Sigmoid colon (tissue), 7 donors: ENCODE measurements around the gene ZNF48. TPM values are rescaled to one million over a fixed set of nuclear protein-coding genes. Genes with fewer than 3 reads are reported as not detected.

ENCODE experiments used
- DNase-seq: peaks from one replicate; pipeline ENCODE4 v3.0.0-alpha.2; 2019
- H3K27ac ChIP-seq, 4 donors: fragments of 200-600 bp; sonication (generic); one replicate each; pipeline ENCODE4 v1.5.1; 2016 to 2019; ENCODE audit warnings: mild to moderate bottlenecking in 1 of 4
- H3K27me3 ChIP-seq, 3 donors: fragments of 200-600 bp; sonication (generic); one replicate each; pipeline ENCODE4 v1.5.1; 2019; ENCODE audit warnings: mild to moderate bottlenecking in 1 of 3
- H3K36me3 ChIP-seq, 4 donors: fragments of 200-600 bp; sonication (generic); one replicate each; pipeline ENCODE4 v1.5.1; 2016 to 2019
- H3K4me1 ChIP-seq, 4 donors: fragments of 200-600 bp; sonication (generic); one replicate each; pipeline ENCODE4 v1.5.1; 2017 to 2019
- H3K4me3 ChIP-seq, 4 donors: fragments of 200-600 bp; sonication (generic); one replicate each; pipeline ENCODE4 v1.5.1; 2017 to 2019; ENCODE audit warnings: mild to moderate bottlenecking in 2 of 4, moderate library complexity in 1 of 4
- H3K9me3 ChIP-seq, 4 donors: fragments of 200-600 bp in 3 of 4; sonication (generic) in 3 of 4; one replicate each; pipeline versions ENCODE4 v1.5.1 to v1.6.1; 2013 to 2019
- EP300 ChIP-seq, 4 donors: sonication (generic); formaldehyde crosslinking; IDR thresholded peaks; one replicate each; pipeline ENCODE4 v1.6.1; 2017; ENCODE audit warnings: antibody characterized with exemption in 4 of 4
- POLR2A ChIP-seq, 2 donors: fragments of 450-650 bp; IDR thresholded peaks; one replicate each; pipeline ENCODE4 v1.6.1; 2016; ENCODE audit warnings: antibody characterized with exemption in 2 of 2, mild to moderate bottlenecking in 2 of 2, moderate library complexity in 2 of 2
- POLR2AphosphoS5 ChIP-seq, 4 donors: sonication (generic); formaldehyde crosslinking; IDR thresholded peaks; one replicate each; pipeline ENCODE4 v1.6.1; 2017; ENCODE audit warnings: antibody characterized with exemption in 4 of 4
- WGBS, 2 donors: extraction: QIAGEN DNeasy Blood & Tissue Kit; methylation state at CpG; one replicate each; pipeline ENCODE4 v1.1.7; 2013; 5-methylcytosine and 5-hydroxymethylcytosine counted together
- intact Hi-C: fragments of 100-400 bp; cut with DNase I; formaldehyde crosslinking; loops from one replicate; pipeline ENCODE4 v1.15.1; 2023
- polyA plus RNA-seq, 3 donors: library from polyadenylated mRNA; stranded (reverse); fragments of 200-250 nt; gene quantifications; one replicate each; pipeline ENCODE4 v1.2.3, GENCODE V29; 2013
- total RNA-seq, 4 donors: library from RNA; depleted of rRNA; stranded (reverse); fragments of >200 nt; gene quantifications; one replicate each; pipeline ENCODE4 v1.1.0, GENCODE V29; 2016
- TF ChIP-seq, protein P1 (sequence below), 4 experiments: fragments of 450-650 bp in 3 of 4; fragments of 200-600 bp in 1 of 4; IDR thresholded peaks; one replicate each; pipeline ENCODE4 v1.5.1; 2016 to 2019; ENCODE audit warnings: antibody characterized with exemption in 4 of 4, mild to moderate bottlenecking in 3 of 4, moderate library complexity in 2 of 4
- donor health status: healthy with polysubstance abuse.
- donor health status: Bipolar disorder and iron deficiency.
- donor health status: healthy.

Gene ZNF48
- total and polyA plus RNA-seq, 7 donors, result 2.4 to 12.8 (median 8.1) TPM

GRCh38 chr16:30378236-30379157, 16.7 kb upstream of the ZNF48 start:
- Histone ChIP-seq H3K4me1 (peaks cover 0 to 23% (median 20%) of the 10 kb centered on the region in 4 donors), H3K9me3 (no peaks in the 10 kb centered on the region), H3K27me3 (no peaks in the 10 kb centered on the region), H3K36me3 (no peaks in the 10 kb centered on the region), H3K27ac (peak overlapping the region; percentile 96 to 100 (median 98)), H3K4me3 (peak overlapping the region; percentile 51 to 80 (median 73))
- TF ChIP-seq, protein P1, sequence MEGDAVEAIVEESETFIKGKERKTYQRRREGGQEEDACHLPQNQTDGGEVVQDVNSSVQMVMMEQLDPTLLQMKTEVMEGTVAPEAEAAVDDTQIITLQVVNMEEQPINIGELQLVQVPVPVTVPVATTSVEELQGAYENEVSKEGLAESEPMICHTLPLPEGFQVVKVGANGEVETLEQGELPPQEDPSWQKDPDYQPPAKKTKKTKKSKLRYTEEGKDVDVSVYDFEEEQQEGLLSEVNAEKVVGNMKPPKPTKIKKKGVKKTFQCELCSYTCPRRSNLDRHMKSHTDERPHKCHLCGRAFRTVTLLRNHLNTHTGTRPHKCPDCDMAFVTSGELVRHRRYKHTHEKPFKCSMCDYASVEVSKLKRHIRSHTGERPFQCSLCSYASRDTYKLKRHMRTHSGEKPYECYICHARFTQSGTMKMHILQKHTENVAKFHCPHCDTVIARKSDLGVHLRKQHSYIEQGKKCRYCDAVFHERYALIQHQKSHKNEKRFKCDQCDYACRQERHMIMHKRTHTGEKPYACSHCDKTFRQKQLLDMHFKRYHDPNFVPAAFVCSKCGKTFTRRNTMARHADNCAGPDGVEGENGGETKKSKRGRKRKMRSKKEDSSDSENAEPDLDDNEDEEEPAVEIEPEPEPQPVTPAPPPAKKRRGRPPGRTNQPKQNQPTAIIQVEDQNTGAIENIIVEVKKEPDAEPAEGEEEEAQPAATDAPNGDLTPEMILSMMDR (IDR thresholded peaks at IDR 0.05), result peak in 1 of 4 experiments; percentile 16
- TF ChIP-seq POLR2A (IDR thresholded peaks at IDR 0.05), result peak; percentile 35 to 76
- no peak for TF ChIP-seq EP300 (IDR thresholded peaks at IDR 0.05)
- peak; percentile 83 to 93 (median 92) for TF ChIP-seq POLR2AphosphoS5 (IDR thresholded peaks at IDR 0.05)
- intact Hi-C loops, result loop anchor here (2.0 to 10.0 kb wide), 2 partner anchors 16 to 284 kb away; partner anchors contain the start of genes TBX6, YPEL3 and ZNF48
- WGBS, 2 donors, result 1% methylated on average over 67 of the region's 67 CpGs
- peak; percentile 100 for DNase-seq

- Histone ChIP-seq H3K36me3 (no peaks in the 10 kb centered on the region), H3K4me3 (peak overlapping the region; percentile 51 to 80 (median 73)), H3K27me3 (no peaks in the 10 kb centered on the region), H3K4me1 (peaks cover 0 to 23% (median 20%) of the 10 kb centered on the region in 4 donors), H3K9me3 (no peaks in the 10 kb centered on the region), H3K27ac (peak overlapping the region; percentile 96 to 100 (median 98))
- DNase-seq, result no peak
- TF ChIP-seq POLR2AphosphoS5 (IDR thresholded peaks at IDR 0.05), result no peak
- no peak for TF ChIP-seq POLR2A (IDR thresholded peaks at IDR 0.05)
- no peak for TF ChIP-seq EP300 (IDR thresholded peaks at IDR 0.05)
- 26 to 38% methylated on average over 27 of the region's 27 CpGs for WGBS, 2 donors
- intact Hi-C loops, result loop anchor here (2.0 to 10.0 kb wide), 2 partner anchors 16 to 284 kb away; partner anchors contain the start of genes TBX6, YPEL3 and ZNF48
These were observed 15.9 kb upstream of the ZNF48 start for GRCh38 chr16:30379158-30379783.

- intact Hi-C loops, result no loop called here
- H3K4me3 ChIP-seq, result no peak overlapping the region
- WGBS, 2 donors, result 85 to 96% methylated on average over 4 of the region's 4 CpGs
- H3K27me3 ChIP-seq, result no peaks in the 10 kb centered on the region
- H3K9me3 ChIP-seq, result no peaks in the 10 kb centered on the region
- DNase-seq, result no peak
- H3K27ac ChIP-seq, result peak overlapping the region in 1 of 4 donors; percentile 98
- peaks cover 0 to 23% (median 20%) of the 10 kb centered on the region in 4 donors for H3K4me1 ChIP-seq
- TF ChIP-seq POLR2A (IDR thresholded peaks at IDR 0.05), result no peak
- TF ChIP-seq, protein P1 (IDR thresholded peaks at IDR 0.05), result no peak
- no peak for TF ChIP-seq EP300 (IDR thresholded peaks at IDR 0.05)
- no peak for TF ChIP-seq POLR2AphosphoS5 (IDR thresholded peaks at IDR 0.05)
- H3K36me3 ChIP-seq, result no peaks in the 10 kb centered on the region
These were observed 15.0 kb upstream of the ZNF48 start for GRCh38 chr16:30380072-30380802.

DNA sequence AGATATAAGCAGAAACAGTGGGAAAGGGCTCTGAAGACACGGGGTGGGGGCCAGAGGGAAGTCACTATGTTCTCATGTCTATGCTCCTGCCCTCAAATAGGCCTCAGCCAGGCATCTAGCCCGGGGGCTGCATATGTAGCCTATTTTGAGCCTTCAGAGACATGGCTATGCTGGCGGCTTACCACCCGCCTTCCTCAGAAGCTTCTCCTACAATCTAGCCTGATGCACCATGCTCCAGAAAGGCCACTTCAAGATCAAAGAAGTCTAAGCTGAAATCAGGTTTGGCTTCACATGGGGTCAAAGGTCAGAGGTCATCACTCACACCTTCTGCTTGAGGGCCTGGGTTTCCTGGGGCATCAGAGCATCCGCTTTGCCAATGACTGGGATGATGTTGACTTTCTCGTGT, 14.4 kb upstream of the ZNF48 start:
- no peaks in the 10 kb centered on the region for H3K27me3 ChIP-seq
- TF ChIP-seq EP300 (IDR thresholded peaks at IDR 0.05), result no peak
- TF ChIP-seq POLR2A (IDR thresholded peaks at IDR 0.05), result no peak
- TF ChIP-seq, protein P1 (IDR thresholded peaks at IDR 0.05), result no peak
- TF ChIP-seq POLR2AphosphoS5 (IDR thresholded peaks at IDR 0.05), result no peak
- no peaks in the 10 kb centered on the region for H3K9me3 ChIP-seq
- peaks cover 0 to 23% (median 20%) of the 10 kb centered on the region in 4 donors for H3K4me1 ChIP-seq
- 80 to 83% methylated on average over 6 of the region's 6 CpGs for WGBS, 2 donors
- H3K4me3 ChIP-seq, result no peak overlapping the region
- intact Hi-C loops, result no loop called here
- no peak for DNase-seq
- no peaks in the 10 kb centered on the region for H3K36me3 ChIP-seq
- no peak overlapping the region for H3K27ac ChIP-seq
